ENCODE data around the gene PAXX. TPM values are rescaled to one million over a fixed set of nuclear protein-coding genes. Genes with fewer than 3 reads are reported as not detected.

PAXX gene
- total RNA-seq, 1 donor from 2014 or later, result 74.5 TPM

DNA sequence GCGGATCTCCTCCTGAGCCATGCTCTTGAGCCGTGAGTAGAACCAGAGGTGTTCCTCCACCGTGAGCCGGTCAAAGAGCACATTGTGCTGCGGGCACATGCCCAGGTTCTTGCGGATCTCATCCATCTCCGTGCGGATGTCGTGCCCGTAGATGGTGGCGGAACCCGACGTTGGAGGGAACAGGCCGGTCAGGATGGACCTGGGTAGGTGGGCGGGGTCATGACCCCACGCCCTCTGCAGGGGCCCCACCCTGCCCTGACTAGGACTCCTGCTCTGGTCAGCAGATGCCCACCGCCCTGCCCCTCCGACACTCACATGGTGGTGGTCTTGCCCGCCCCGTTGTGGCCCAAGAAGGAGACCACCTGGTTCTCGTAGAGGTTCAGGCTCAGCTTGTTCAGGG lies 23.8 kb downstream of the PAXX start:
- intact Hi-C loops (cut with micrococcal nuclease), result no loop called here

DNA sequence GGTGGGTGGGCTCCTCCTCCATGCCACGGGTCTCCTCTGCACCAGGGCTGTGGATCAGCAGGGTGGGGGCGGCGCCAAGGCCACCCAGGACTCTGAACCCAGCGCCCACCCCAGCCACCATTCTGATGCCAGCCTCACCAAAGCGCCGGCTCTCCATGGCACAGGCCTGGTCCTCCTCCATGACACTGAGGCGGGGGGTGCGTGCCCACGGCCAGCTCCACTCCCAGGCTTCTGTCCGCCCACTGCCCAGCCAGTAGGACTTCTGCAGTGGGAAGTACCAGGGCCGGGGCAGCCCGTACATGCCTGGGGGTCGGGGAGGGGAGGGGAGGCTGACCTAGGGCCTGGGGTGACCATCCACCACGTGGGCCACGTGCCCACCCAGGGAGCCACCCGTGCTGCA lies 24.2 kb downstream of the PAXX start:
- intact Hi-C loops (cut with micrococcal nuclease), result no loop called here

DNA sequence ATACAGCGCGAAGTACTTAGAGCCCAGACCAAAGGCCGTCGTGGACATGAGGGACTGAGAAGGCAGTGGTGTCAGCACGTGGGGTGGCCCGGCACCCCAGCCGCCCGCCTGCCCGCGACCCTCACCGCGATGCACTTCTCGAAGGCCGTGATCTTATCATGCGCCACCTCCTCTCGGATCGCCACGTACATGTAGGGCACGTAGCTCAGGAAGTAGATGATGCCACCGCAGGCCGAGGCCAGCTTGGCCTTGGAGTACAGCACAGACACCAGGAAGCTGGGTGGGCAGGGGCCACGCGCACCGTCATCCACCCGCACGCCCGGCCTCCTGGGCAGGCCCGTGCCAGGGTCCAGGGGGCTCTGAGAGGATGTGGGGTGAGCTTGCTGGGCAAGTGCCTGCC lies 24.8 kb downstream of the PAXX start:
- intact Hi-C loops (cut with micrococcal nuclease), result no loop called here

DNA sequence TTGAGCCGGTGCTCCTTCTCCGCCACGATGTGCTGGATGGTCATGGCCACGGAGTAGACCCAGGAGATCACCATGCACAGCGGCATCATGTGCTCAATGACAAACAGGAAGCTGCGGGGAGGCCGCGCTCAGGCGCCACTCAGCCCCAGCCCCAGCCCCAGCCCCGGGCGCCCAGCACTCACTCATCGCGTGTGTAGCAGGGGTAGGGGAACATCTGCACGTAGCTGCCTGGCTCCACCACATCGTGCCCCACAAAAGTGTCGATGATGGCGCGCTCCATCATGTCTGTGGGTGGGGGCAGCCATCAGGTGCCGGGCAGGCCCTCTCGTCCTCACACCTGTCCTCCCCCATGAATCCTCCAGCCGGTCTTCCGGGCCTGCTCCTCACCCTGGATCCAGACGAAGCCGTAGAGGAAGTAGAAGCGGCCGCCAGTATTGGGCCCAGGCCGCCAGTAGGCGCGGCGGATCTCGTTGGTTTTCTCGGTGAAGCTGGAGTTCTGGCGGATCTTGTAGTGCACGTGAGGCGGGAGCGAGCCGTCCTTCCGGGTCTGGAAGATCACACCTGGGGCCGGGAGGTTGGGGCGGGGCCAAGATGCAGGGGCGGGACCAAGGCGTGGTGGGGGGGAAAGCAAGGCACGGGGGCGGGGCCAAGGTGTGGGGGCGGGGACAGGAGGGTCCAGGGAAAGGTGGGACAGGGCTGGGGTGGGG lies 25.7 kb downstream of the PAXX start:
- intact Hi-C loops (cut with micrococcal nuclease), result no loop called here

DNA sequence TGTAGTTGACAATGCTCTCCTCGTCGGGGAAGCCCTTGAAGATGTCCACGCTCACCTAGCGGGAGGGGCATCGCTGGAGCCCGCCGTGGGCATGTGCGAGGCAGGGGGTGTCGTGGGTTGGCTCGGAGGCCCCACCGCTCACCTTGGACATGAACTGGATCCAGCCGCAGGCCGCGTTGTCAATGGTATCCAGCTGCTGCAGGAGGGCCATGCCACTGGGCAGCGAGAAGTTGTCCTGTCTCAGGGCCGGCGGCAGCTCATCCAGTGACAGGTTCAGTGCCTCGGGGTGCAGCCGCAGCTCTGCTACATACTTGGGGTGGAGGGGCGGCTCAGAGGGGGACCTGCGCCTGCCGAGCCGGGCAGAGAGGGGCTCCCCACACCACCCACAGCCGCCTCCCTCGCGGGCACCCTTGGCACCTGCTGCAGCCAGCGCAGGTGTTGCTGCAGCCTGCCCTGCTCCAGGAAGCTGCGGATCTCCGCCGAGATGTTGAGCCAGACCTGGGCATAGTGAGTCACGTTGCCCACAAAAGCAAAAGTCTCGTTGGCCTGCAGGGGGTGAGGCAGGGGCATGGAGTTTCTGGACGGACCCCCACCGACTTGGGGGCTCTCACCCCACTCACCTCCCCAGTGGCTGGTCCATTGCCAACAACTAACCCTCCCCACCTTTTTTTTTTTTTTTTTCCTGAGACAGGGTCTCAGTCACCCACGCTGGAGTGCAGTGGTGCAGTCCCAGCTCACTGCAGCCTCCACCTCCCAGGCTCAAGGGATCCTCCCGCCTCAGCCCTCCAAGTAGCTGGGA lies 26.7 kb downstream of the PAXX start:
- intact Hi-C loops (cut with micrococcal nuclease), result no loop called here

DNA sequence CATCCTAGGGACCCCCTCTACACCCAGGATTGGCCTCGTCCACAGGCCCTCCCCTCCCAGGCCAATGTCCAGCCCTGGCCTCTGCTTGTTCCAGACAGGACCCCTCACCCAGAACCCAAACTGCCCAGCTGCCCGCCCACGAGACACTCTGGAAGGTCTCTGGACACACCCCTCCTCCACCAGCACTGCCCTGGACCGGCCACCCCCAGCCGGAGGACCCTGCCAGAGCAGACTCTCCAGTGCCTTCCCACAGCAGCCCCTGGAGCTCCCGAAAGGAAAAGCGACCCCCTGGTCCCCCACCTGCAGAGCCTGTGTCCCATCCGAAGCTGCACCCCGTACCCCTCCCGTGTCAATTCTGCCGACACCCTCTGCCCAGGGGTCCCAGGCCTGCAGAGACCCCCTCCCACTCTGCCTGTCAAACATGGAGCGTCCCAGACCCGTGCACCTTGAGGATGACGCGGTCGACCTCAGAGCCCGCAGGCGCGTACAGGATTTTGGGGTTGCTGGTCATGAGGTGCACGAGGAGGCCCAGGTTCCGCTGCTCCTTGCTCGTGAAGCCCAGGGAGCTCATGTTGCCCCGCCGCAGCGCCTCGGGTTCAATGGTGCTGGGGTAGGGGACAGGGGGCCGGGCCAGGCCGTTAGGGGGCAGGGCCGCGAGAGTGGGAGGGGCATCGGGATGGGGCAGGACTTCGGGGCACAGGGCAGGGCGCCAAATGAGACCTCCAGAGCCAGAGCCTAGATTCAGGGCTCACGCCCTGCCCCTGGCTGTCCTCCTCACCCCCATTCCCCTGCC lies 27.9 kb downstream of the PAXX start:
- intact Hi-C loops (cut with micrococcal nuclease), result no loop called here

DNA sequence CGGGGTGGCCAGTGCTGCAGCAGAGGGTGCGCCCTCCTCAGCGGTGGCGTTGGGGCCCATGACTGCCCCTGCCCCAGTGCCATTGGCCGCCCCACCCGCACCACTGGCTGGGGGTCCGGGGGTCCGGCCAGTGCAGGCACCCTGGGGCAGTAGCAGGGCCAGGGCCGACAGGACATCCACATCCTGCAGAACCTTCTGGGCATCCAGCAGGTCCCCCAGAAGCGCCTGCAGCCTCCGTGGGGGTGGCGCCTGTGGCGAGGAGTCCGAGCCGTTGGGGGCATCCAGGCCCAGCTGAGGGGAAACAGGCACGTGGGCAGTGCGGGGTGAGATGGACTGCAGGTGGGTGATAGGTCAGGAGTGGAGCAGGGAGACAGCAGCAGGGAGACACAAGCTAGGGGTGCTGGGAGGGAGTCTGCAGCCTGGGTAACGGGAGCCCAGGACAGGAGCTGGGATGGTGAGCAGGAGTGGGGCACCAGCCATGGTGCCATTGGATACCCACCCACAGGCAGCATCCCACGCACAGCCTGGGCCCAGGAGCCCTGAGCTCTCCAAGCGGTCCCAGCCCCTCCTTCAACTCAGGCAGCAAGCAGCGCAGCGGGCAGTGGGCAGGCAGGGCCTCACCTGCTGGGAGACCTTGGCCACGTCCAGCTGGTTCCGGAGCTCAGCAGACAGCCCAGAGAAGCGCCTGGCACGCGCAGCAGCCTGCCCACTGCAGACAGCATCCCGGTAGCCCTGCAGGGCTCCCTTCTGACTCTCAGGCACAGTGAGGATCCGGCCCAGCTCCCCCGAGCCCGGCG lies 28.7 kb downstream of the PAXX start:
- intact Hi-C loops (cut with micrococcal nuclease), result no loop called here

DNA sequence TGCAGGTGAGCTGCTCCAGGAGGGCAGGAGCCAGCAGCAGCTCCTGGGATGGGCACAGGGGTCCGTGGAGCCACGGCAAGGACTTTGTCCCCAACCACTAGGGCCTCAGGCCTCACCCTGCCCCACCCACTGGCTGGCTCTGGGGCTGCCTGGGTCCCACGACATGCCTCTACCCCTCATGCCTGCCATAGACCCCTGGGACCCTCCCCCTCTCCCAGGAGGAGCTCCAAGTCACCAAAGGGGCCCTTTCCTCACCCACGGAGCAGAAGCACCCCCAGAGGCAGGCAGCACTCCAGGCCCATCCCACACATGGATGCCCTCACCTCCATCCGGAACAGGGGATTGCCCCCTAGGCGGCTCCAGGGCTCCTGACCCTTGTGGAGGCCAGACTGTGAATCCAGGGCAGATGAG lies 29.4 kb downstream of the PAXX start:
- intact Hi-C loops (cut with micrococcal nuclease), result no loop called here

DNA sequence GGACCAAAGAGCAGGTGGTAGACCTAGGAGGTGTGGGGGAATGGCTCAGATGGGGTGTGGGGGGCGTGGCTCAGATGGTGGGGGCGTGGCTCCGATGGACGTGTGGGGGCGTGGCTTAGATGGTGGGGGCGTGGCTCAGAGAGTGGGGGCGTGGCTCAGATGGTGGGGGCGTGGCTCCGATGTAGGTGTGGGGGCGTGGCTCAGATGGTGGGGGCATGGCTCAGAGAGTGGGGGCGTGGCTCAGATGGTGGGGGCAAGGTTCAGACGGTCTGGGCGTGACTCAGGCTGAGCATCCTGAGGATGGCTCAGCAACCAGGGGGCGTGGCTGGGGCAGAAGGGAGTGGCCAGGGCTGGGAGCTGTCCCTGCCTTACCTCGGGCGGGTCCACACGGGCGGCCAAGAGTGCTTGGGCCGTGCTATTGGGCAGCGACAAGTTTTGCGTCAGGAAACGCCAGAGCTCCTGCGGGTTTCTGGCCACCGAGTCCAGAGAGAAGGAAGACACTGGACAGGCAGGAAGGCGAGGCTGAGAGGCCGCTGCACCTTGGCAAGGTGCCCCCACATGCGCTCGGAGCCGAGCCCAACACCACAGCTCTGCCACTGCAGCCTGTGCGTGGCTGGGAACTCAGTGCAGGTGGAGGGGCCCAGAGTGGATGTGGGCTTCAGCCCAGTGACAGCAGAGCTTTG lies 29.9 kb downstream of the PAXX start:
- intact Hi-C loops (cut with micrococcal nuclease), result loop anchor here (1.0 kb wide), 2 partner anchors 30 to 44 kb away; partner anchors contain the start of gene PAXX

DNA sequence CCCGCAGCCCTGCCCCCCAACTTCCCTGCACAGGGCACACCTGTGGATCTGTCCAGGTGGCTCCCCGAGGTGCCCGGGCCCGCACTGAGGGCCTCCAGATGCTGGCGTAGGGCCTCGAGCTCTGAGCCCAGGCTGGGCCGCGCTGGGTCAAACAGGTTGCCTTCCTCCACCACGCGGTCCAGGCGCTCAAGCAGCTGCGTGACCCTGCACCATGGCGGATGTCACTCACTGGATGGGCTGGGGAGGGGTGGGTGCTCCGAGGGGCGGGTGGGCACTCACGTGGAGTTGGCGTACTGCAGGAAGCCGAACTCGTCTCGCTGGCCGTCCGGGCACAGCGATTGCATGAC lies 30.4 kb downstream of the PAXX start:
- intact Hi-C loops (cut with micrococcal nuclease), result loop anchor here (1.0 kb wide), 2 partner anchors 30 to 44 kb away; partner anchors contain the start of gene PAXX

DNA sequence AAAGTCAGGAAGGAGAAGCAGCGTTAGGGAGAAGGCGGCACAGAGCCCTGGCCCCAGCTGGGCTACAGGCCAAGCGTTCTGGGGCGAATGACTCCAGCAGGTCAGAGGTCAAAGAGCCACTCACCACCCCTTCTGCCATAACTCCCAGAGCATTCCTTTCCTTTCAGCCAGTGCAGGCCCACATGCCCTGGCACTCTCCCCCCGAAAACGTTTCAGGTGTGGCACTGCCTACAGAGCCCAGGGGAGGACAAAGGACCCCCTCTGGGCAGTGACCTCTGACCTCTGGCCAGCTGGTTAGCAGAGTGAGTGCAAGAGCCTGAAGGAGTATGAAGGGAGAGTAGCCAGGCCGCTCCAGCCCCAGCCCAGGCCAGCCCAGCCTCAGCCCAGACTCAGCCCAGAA lies 30.9 kb downstream of the PAXX start:
- intact Hi-C loops (cut with micrococcal nuclease), result no loop called here

DNA sequence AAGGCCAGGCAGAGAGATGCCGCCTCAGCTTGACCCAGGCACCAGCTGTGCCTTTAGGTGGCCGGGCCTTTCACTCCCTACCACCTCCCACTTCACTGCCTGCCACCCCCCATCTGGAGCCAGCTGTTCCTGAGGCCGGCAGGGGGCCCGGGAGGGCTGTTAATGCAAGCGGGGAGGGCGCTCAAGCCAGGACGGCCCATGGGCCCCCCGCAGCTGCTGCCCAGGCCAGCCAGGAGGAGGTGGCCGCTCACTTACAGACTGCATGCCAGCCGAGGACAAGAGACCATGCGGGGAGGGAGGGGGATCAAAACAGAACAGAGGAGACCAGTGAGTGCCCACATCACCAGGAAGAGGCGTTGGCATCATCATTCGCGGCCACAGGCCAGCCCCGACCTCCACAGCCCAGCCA lies 31.4 kb downstream of the PAXX start:
- intact Hi-C loops (cut with micrococcal nuclease), result no loop called here

DNA sequence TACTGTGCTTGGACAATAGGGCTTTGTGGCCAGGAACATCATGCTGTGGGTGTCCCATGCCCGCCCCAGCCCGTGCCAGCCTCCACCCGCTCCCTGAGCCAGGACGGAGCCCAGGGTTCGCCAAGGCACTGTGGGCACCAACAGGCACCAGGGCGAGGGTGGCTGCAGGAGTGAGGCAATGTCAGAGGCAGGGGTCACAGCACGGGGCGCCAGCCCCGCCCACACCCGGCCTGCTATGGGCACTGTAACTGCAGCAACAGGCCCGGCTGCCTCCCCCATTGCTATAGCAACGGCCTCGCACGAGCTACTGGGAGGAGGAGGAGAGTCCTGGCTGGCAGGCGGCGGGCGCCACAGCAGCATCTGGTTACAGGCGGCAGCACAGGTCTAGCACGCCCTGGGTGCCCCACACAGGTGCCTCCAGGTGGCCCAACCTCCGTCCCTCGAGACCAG lies 33.3 kb downstream of the PAXX start:
- intact Hi-C loops (cut with micrococcal nuclease), result loop anchor here (5.0 kb wide), 1 partner anchor 42 kb away; no protein-coding TSS in a partner anchor

DNA sequence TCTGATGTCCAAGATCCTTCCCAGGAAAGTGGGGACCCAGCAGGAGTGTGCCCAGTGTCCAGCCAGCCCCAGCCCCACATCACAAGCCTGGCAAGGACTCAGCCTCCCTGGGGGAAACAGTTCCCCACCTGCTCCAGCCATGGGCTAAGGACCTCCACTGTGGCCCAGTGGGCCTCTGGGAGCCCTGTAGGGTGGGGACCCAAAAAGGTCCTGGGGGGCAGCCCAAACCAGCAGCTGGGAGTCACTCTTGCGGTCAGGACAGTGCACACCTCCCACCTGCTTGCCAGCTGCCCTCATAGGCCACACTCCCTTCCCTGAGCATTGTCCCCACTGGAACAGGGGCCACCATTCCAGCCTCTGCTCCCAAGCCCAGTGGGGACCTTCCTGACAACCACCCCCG lies 34.2 kb downstream of the PAXX start:
- intact Hi-C loops (cut with micrococcal nuclease), result loop anchor here (5.0 kb wide), 1 partner anchor 41 kb away; no protein-coding TSS in a partner anchor

DNA sequence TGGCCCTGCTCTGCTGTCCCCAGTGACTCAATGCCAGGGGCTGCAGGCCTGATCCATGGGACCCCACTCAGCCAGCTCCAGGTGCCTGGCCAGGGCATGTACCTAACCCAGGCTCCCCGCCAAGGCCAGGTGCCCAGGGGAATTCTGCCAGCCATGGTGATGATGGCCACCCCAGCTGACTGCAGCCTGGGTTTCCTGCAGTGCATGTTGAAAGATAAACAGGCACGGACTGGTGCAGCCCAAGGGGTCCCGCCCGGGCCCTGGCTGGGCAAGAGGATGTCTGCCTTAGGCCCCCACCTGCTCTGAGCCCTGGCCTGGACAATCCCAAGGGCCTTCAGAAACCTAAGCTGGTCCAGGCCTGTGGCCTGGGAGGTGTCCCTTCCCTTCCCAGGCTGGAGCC lies 34.6 kb downstream of the PAXX start:
- intact Hi-C loops (cut with micrococcal nuclease), result loop anchor here (5.0 kb wide), 1 partner anchor 40 kb away; no protein-coding TSS in a partner anchor

DNA sequence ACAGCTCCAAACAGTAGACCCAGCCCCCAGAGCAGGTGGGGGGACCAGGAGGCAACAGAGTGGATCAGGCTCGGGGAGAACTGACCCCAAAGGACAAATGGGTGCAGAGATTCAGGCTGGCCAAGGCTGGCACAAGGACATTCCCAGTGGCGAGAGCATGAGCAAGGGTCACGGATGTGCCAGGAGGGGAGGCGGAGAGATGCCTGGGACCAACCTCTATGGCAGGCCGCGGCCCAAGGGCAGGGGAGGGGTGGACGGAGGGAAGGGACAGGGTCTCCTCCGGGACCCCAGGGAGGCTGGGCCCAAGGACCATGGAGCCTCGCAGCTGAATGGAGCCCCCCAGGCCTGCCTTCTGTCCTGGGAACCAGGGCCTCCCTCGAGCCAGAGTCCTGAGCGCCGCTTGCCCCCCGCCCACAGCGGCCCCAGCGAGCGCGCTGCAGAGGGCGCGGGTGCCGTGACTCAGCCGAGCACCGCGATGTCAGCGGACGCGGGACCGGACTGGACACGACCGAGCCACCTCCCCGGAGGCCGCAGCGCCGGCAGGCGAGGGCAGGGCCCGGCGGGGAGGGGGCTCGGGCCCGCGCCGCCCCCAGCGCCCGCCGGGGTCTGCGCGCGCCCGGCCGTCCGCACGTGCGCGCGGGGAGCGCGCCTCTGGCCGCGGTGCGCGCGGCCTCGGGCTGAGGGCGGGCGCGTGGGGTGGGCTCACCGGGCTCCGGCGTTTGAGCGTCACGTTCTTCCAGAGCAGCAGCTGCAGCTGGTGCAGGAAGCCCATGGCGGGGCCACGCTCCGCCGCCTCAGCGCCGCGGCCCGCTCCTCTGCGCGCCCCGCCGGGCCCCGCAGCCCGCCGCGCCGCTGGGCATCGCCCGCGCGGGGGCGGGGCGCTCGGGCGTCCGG lies 35.4 kb downstream of the PAXX start, which contains the start of gene ABCA2:
Gene ABCA2 (minus strand): TSS at position 869 of the 894 bp plus-strand sequence. CDS start 97 bp downstream, at position 772.
- intact Hi-C loops (cut with micrococcal nuclease), result loop anchor here (2.0 to 5.0 kb wide), 2 partner anchors 40 to 179 kb away; partner anchors contain the start of gene PHPT1

DNA sequence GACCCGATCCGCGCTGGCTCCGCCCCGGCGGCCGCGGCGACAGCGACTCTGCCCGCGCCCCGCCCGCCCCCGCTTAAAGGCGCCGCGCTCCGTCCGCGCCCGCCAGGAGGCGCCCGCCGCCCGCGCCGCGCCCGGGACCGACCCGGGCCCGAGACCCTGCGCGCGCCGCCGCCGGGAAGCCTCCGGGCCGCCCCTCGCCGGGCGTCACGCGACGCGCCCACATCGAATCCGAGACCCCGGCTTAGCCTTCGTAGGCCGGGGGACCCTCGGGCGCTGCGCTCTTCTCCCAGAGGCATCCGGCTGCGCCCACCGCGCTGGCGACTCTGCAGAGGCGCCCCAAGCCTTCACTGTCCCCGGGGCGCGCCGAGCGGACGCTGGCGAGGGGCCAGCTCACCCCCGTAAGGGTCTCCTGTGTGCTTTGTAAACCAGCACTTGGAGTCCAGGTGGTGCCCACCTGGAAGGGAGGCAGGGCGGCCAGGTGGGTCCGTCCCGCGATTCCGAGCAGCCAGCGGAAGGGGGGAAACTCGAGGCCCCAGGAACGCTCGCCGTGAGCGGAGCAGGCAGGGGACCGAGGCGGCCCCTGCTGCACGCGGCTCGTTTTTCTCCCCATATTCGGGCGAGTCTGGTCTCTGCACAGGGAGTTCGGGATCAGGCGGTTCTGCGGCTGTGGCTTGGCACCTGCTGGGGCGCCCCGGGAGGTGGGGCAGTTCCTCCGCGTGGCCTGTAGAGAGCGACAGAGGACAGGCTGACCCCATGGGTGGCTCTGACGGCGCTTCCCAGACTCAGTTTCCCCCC lies 36.2 kb downstream of the PAXX start:
- intact Hi-C loops (cut with micrococcal nuclease), result loop anchor here (2.0 to 5.0 kb wide), 2 partner anchors 39 to 180 kb away; partner anchors contain the start of gene PHPT1

Data from T-helper 2 cell treated with Interferon-gamma antibody and Interleukin-4, amounts not matched to agents 100 ng/mL and 5 ng/mL, for 36 hours (primary cell).